WTC11 (cell line): Measurements from ENCODE around the gene NMUR1. TPM values are rescaled to one million over a fixed set of nuclear protein-coding genes. Genes with fewer than 3 reads are reported as not detected.

ENCODE experiments used
- ATAC-seq: fragments of 200-7000 bp; cut with Tn5 transposase; 2 replicates; pipeline ENCODE4 v1.10.0; 2021; ENCODE audit warnings: mild to moderate bottlenecking, moderate library complexity
- CTCF ChIA-PET: fragments of 300-600 bp; sonication (Branson Sonifier 250); formaldehyde crosslinking; loops from one replicate; lab custom pipeline; 2021; ENCODE audit warnings: antibody characterized with exemption; lab: Charles Lee
- POLR2A ChIA-PET: fragments of 350-600 bp; sonication (Branson Sonifier 250); formaldehyde crosslinking; loops from one replicate; lab custom pipeline; 2021; ENCODE audit warnings: antibody characterized with exemption; lab: Charles Lee
- DNase-seq: peaks from one replicate; pipeline ENCODE4 v3.0.0; 2021; ENCODE audit warnings: low spot score
- H3K27ac Mint-ChIP-seq: 2 replicates; pipeline ENCODE4 v1.8.0; 2021; ENCODE audit warnings: mixed read lengths
- H3K27me3 Mint-ChIP-seq: 2 replicates; pipeline ENCODE4 v1.8.0; 2021; ENCODE audit warnings: low read depth, mild to moderate bottlenecking, moderate library complexity, mixed read lengths
- H3K36me3 Mint-ChIP-seq: 2 replicates; pipeline ENCODE4 v1.8.0; 2021; ENCODE audit warnings: mixed read lengths
- H3K4me1 Mint-ChIP-seq: 2 replicates; pipeline ENCODE4 v1.8.0; 2022; ENCODE audit warnings: mixed read lengths
- H3K4me3 Mint-ChIP-seq: 2 replicates; pipeline ENCODE4 v1.8.0; 2021; ENCODE audit warnings: mild to moderate bottlenecking, moderate library complexity, mixed read lengths
- H3K9me3 Mint-ChIP-seq: 2 replicates; pipeline ENCODE4 v1.8.0; 2021; ENCODE audit warnings: mixed read lengths
- ATF1 ChIP-seq: sonication (generic); formaldehyde crosslinking; IDR thresholded peaks from 2 replicates; pipeline ENCODE4 v1.8.1; 2023; ENCODE audit warnings: mild to moderate bottlenecking, moderate library complexity, missing genetic modification reagents
- ELF4 ChIP-seq: sonication (generic); formaldehyde crosslinking; IDR thresholded peaks from 2 replicates; pipeline ENCODE4 v1.8.1; 2022; ENCODE audit warnings: low read depth, mild to moderate bottlenecking, moderate library complexity, missing genetic modification reagents
- GABPB1 ChIP-seq: sonication (generic); formaldehyde crosslinking; IDR thresholded peaks from 2 replicates; pipeline ENCODE4 v1.8.1; 2023; ENCODE audit warnings: mild to moderate bottlenecking, missing genetic modification reagents
- IRF2 ChIP-seq: sonication (generic); formaldehyde crosslinking; IDR thresholded peaks from 2 replicates; pipeline ENCODE4 v1.8.0; 2022; ENCODE audit warnings: low read depth, missing genetic modification reagents, borderline replicate concordance
- JUN ChIP-seq: sonication (generic); formaldehyde crosslinking; IDR thresholded peaks from 2 replicates; pipeline ENCODE4 v1.8.0; 2023; ENCODE audit warnings: mild to moderate bottlenecking, missing genetic modification reagents
- MYBL2 ChIP-seq: sonication (generic); formaldehyde crosslinking; IDR thresholded peaks from 2 replicates; pipeline ENCODE4 v1.8.1; 2023; ENCODE audit warnings: mild to moderate bottlenecking, moderate library complexity, missing genetic modification reagents
- NR2C2 ChIP-seq: sonication (generic); formaldehyde crosslinking; IDR thresholded peaks from 2 replicates; pipeline ENCODE4 v1.8.0; 2022; ENCODE audit warnings: mild to moderate bottlenecking, missing genetic modification reagents
- OVOL2 ChIP-seq: fragments of 250-450 bp; sonication (Bioruptor Pico); IDR thresholded peaks from 2 replicates; pipeline ENCODE4 v1.9.0; 2021; ENCODE audit warnings: mild to moderate bottlenecking, borderline replicate concordance
- RELA ChIP-seq: sonication (generic); formaldehyde crosslinking; IDR thresholded peaks from 2 replicates; pipeline ENCODE4 v1.8.1; 2022; ENCODE audit warnings: missing genetic modification reagents, mild to moderate bottlenecking, borderline replicate concordance
- RORB ChIP-seq: fragments of 250-450 bp; sonication (Bioruptor Pico); IDR thresholded peaks from 2 replicates; pipeline ENCODE4 v1.9.0; 2021; ENCODE audit warnings: mild to moderate bottlenecking
- SMAD4 ChIP-seq: sonication (generic); formaldehyde crosslinking; IDR thresholded peaks from 2 replicates; pipeline ENCODE4 v1.8.0; 2022; ENCODE audit warnings: mild to moderate bottlenecking, missing genetic modification reagents
- TP53 ChIP-seq: sonication (generic); formaldehyde crosslinking; IDR thresholded peaks from 2 replicates; pipeline ENCODE4 v1.8.1; 2023; ENCODE audit warnings: mild to moderate bottlenecking, missing genetic modification reagents
- ZNF121 ChIP-seq: sonication (generic); formaldehyde crosslinking; IDR thresholded peaks from 2 replicates; pipeline ENCODE4 v1.8.0; 2023; ENCODE audit warnings: missing genetic modification reagents
- ZNF396 ChIP-seq: fragments of 250-450 bp; sonication (Bioruptor Pico); IDR thresholded peaks from 2 replicates; pipeline ENCODE4 v1.8.0; 2021; ENCODE audit warnings: mild to moderate bottlenecking, moderate library complexity, borderline replicate concordance
- ZNF532 ChIP-seq: fragments of 250-450 bp; sonication (Bioruptor Pico); IDR thresholded peaks from 2 replicates; pipeline ENCODE4 v1.9.0; 2021; ENCODE audit warnings: mild to moderate bottlenecking, borderline replicate concordance
- total RNA-seq: library from RNA; stranded (reverse); gene quantifications from 3 replicates; pipeline ENCODE4 v1.2.3, GENCODE V29; 2021
- TF ChIP-seq, protein P1 (sequence below): sonication (generic); formaldehyde crosslinking; conservative IDR thresholded peaks from 2 replicates; pipeline ENCODE4 v1.8.1; 2022; ENCODE audit warnings: mild to moderate bottlenecking, missing genetic modification reagents
- TF ChIP-seq, protein P2 (sequence below): sonication (generic); formaldehyde crosslinking; IDR thresholded peaks from 2 replicates; pipeline ENCODE4 v1.8.1; 2023; ENCODE audit warnings: mild to moderate bottlenecking, missing genetic modification reagents, moderate library complexity
- TF ChIP-seq, protein P3 (sequence below): sonication (generic); formaldehyde crosslinking; IDR thresholded peaks from 2 replicates; pipeline ENCODE4 v1.8.0; 2023; ENCODE audit warnings: missing genetic modification reagents, mild to moderate bottlenecking, borderline replicate concordance
- TF ChIP-seq, protein P4 (sequence below): sonication (generic); formaldehyde crosslinking; IDR thresholded peaks from 2 replicates; pipeline ENCODE4 v1.8.0; 2022; ENCODE audit warnings: missing genetic modification reagents
- TF ChIP-seq, protein P5 (sequence below): sonication (generic); formaldehyde crosslinking; IDR thresholded peaks from 2 replicates; pipeline ENCODE4 v1.8.1; 2022; ENCODE audit warnings: low read depth, mild to moderate bottlenecking, moderate library complexity, missing genetic modification reagents, borderline replicate concordance
- TF ChIP-seq, protein P6 (sequence below): sonication (generic); formaldehyde crosslinking; IDR thresholded peaks from 2 replicates; pipeline ENCODE4 v1.8.0; 2022; ENCODE audit warnings: mild to moderate bottlenecking, missing genetic modification reagents

Gene NMUR1
- total RNA-seq, 1 experiment from 2014 or later: 0.42 TPM

DNA sequence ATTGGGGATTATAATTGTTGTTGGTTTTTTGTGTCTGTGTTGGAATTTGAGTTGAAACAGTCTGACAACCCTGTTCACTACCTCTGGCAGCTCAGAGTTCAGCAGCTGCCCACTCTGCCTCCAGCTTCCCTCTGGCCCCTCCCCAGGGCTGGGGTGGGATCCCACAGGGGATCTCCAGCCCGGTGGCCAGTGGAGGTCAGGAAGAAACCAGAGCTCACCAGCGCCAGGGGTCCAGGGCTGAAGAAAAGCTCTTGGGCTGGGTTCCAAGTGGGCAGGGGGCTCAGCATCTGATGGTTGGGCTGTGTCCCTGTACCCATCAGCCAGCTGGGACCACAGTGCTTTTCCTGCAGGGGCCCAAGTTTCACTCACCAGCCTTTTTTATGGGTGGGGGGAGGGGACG, 49.5 kb downstream of the NMUR1 start (continued):
- TF ChIP-seq GABPB1 (no peak), MYBL2 (no peak), ZNF532 (no peak)

DNA sequence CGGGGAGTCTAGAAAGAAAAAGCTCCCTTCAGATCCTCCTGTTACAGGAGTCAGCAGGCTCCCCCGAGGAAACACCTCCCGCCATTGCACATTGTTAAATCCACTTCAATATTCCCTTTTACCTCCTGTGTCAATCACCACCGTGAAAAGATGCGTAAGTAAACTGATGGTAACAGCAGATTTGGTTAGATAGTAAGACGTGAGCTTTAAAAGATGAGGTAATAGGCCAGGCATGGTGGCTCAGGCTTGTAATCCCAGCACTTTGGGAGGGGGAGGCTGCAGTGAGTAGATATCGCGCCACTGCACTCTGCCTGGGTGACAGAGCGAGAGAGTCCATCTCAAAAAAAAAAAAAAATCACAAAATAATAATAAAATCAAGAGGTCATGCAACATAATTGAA, 50.8 kb downstream of the NMUR1 start:
- Mint-ChIP-seq H3K27ac (no peak overlapping the region), H3K4me3 (no peak overlapping the region), H3K9me3 (no peaks in the 10 kb centered on the region), H3K36me3 (no peaks in the 10 kb centered on the region), H3K27me3 (no peaks in the 10 kb centered on the region; the same call in 1 of the 2 replicates), H3K4me1 (peaks cover 7% of the 10 kb centered on the region)
- ChIA-PET POLR2A (no interaction called here), CTCF (interaction anchor here (1.5 kb wide), 1 partner anchor 12 kb away, joined by 3 read pairs; no protein-coding TSS in a partner anchor)
- ATAC-seq: no peak
- no peak for DNase-seq
- TF ChIP-seq, protein P1, sequence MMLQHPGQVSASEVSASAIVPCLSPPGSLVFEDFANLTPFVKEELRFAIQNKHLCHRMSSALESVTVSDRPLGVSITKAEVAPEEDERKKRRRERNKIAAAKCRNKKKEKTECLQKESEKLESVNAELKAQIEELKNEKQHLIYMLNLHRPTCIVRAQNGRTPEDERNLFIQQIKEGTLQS: no peak
- TF ChIP-seq, protein P2, sequence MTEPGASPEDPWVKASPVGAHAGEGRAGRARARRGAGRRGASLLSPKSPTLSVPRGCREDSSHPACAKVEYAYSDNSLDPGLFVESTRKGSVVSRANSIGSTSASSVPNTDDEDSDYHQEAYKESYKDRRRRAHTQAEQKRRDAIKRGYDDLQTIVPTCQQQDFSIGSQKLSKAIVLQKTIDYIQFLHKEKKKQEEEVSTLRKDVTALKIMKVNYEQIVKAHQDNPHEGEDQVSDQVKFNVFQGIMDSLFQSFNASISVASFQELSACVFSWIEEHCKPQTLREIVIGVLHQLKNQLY (CRISPR knock-in tag): no peak
- TF ChIP-seq, protein P3, sequence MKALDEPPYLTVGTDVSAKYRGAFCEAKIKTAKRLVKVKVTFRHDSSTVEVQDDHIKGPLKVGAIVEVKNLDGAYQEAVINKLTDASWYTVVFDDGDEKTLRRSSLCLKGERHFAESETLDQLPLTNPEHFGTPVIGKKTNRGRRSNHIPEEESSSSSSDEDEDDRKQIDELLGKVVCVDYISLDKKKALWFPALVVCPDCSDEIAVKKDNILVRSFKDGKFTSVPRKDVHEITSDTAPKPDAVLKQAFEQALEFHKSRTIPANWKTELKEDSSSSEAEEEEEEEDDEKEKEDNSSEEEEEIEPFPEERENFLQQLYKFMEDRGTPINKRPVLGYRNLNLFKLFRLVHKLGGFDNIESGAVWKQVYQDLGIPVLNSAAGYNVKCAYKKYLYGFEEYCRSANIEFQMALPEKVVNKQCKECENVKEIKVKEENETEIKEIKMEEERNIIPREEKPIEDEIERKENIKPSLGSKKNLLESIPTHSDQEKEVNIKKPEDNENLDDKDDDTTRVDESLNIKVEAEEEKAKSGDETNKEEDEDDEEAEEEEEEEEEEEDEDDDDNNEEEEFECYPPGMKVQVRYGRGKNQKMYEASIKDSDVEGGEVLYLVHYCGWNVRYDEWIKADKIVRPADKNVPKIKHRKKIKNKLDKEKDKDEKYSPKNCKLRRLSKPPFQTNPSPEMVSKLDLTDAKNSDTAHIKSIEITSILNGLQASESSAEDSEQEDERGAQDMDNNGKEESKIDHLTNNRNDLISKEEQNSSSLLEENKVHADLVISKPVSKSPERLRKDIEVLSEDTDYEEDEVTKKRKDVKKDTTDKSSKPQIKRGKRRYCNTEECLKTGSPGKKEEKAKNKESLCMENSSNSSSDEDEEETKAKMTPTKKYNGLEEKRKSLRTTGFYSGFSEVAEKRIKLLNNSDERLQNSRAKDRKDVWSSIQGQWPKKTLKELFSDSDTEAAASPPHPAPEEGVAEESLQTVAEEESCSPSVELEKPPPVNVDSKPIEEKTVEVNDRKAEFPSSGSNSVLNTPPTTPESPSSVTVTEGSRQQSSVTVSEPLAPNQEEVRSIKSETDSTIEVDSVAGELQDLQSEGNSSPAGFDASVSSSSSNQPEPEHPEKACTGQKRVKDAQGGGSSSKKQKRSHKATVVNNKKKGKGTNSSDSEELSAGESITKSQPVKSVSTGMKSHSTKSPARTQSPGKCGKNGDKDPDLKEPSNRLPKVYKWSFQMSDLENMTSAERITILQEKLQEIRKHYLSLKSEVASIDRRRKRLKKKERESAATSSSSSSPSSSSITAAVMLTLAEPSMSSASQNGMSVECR (CRISPR knock-in tag): no peak
- TF ChIP-seq ELF4 (CRISPR knock-in tag) (no peak), JUN (CRISPR knock-in tag) (no peak), RORB (CRISPR knock-in tag) (no peak), RELA (no peak), ZNF396 (no peak), SMAD4 (CRISPR knock-in tag) (no peak), ZNF121 (CRISPR knock-in tag) (no peak), NR2C2 (no peak), IRF2 (CRISPR knock-in tag) (no peak), ATF1 (CRISPR knock-in tag) (no peak), OVOL2 (CRISPR knock-in tag) (no peak), TP53 (no peak)
- TF ChIP-seq, protein P4, sequence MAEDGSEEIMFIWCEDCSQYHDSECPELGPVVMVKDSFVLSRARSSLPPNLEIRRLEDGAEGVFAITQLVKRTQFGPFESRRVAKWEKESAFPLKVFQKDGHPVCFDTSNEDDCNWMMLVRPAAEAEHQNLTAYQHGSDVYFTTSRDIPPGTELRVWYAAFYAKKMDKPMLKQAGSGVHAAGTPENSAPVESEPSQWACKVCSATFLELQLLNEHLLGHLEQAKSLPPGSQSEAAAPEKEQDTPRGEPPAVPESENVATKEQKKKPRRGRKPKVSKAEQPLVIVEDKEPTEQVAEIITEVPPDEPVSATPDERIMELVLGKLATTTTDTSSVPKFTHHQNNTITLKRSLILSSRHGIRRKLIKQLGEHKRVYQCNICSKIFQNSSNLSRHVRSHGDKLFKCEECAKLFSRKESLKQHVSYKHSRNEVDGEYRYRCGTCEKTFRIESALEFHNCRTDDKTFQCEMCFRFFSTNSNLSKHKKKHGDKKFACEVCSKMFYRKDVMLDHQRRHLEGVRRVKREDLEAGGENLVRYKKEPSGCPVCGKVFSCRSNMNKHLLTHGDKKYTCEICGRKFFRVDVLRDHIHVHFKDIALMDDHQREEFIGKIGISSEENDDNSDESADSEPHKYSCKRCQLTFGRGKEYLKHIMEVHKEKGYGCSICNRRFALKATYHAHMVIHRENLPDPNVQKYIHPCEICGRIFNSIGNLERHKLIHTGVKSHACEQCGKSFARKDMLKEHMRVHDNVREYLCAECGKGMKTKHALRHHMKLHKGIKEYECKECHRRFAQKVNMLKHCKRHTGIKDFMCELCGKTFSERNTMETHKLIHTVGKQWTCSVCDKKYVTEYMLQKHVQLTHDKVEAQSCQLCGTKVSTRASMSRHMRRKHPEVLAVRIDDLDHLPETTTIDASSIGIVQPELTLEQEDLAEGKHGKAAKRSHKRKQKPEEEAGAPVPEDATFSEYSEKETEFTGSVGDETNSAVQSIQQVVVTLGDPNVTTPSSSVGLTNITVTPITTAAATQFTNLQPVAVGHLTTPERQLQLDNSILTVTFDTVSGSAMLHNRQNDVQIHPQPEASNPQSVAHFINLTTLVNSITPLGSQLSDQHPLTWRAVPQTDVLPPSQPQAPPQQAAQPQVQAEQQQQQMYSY (CRISPR knock-in tag): no peak
- TF ChIP-seq, protein P5, sequence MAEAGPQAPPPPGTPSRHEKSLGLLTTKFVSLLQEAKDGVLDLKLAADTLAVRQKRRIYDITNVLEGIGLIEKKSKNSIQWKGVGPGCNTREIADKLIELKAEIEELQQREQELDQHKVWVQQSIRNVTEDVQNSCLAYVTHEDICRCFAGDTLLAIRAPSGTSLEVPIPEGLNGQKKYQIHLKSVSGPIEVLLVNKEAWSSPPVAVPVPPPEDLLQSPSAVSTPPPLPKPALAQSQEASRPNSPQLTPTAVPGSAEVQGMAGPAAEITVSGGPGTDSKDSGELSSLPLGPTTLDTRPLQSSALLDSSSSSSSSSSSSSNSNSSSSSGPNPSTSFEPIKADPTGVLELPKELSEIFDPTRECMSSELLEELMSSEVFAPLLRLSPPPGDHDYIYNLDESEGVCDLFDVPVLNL (CRISPR knock-in tag): no peak
- TF ChIP-seq, protein P6, sequence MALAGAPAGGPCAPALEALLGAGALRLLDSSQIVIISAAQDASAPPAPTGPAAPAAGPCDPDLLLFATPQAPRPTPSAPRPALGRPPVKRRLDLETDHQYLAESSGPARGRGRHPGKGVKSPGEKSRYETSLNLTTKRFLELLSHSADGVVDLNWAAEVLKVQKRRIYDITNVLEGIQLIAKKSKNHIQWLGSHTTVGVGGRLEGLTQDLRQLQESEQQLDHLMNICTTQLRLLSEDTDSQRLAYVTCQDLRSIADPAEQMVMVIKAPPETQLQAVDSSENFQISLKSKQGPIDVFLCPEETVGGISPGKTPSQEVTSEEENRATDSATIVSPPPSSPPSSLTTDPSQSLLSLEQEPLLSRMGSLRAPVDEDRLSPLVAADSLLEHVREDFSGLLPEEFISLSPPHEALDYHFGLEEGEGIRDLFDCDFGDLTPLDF (CRISPR knock-in tag): no peak
